B cell (primary cell): ENCODE results near the gene EFHC2. TPM values are rescaled to one million over a fixed set of nuclear protein-coding genes. Genes with fewer than 3 reads are reported as not detected.

Experiments used
- ATAC-seq: fragments of 200-7000 bp; cut with Tn5 transposase; one replicate; pipeline ENCODE4 v1.10.0; 2021; ENCODE audit warnings: low read depth, mild to moderate bottlenecking, moderate number of reproducible peaks, moderate library complexity
- CTCF ChIA-PET: fragments of 350-600 bp; sonication (Branson Sonifier 250); formaldehyde crosslinking; loops from one replicate; lab custom pipeline; 2021; ENCODE audit warnings: antibody characterized with exemption, inconsistent platforms; lab: Charles Lee
- POLR2A ChIA-PET: fragments of 350-600 bp; sonication (Branson Sonifier 250); formaldehyde crosslinking; loops from one replicate; lab custom pipeline; 2021; ENCODE audit warnings: antibody characterized with exemption; lab: Charles Lee
- DNase-seq: peaks from one replicate; pipeline ENCODE4 v3.0.0; 2013
- H2AFZ ChIP-seq: 2 replicates; pipeline ENCODE4 v1.6.1; 2012; ENCODE audit warnings: mild to moderate bottlenecking, low read depth, low read length; ENCODE audit not compliant: insufficient read depth, poor library complexity, severe bottlenecking
- H3K27ac ChIP-seq, 2 donors: 1 replicate in 1 of 2; 2 replicates in 1 of 2; pipeline ENCODE4 v1.5.1; 2012 to 2013; ENCODE audit warnings: low read length in 2 of 2, mild to moderate bottlenecking in 2 of 2, moderate library complexity in 1 of 2
- H3K27me3 ChIP-seq, 4 experiments: fragments of 200-600 bp in 1 of 4; sonication (generic) in 1 of 4; replicated peaks in 1 of 4; 1 replicate in 2 of 4; 2 replicates in 2 of 4; pipeline versions ENCODE4 v1.6.1 to v1.7.0; 2013 to 2016; ENCODE audit warnings: low read length in 3 of 4, mild to moderate bottlenecking in 2 of 4, mixed read lengths in 1 of 4, moderate library complexity in 1 of 4; ENCODE audit not compliant: insufficient read depth in 4 of 4, control insufficient read depth in 3 of 4; ENCODE audit errors: control extremely low read depth in 1 of 4
- H3K36me3 ChIP-seq, 2 experiments: replicated peaks in 1 of 2; 1 replicate in 1 of 2; 2 replicates in 1 of 2; pipeline versions ENCODE4 v1.6.1 to v1.7.1; 2013; ENCODE audit warnings: low read length in 1 of 2; ENCODE audit not compliant: insufficient read depth in 2 of 2, control insufficient read depth in 1 of 2; ENCODE audit errors: control extremely low read depth in 1 of 2, extremely low read depth in 1 of 2
- H3K4me1 ChIP-seq, 2 donors: fragments of 200-600 bp in 1 of 2; sonication (generic) in 1 of 2; 1 replicate in 1 of 2; 2 replicates in 1 of 2; pipeline versions ENCODE4 v1.5.1 to v1.6.1; 2013 to 2017; ENCODE audit warnings: low read length in 2 of 2; ENCODE audit not compliant: control insufficient read depth in 2 of 2, insufficient read depth in 2 of 2
- H3K4me2 ChIP-seq: replicated peaks from 2 replicates; pipeline ENCODE3; 2012; ENCODE audit warnings: mild to moderate bottlenecking, low read depth, low read length; ENCODE audit not compliant: poor library complexity, severe bottlenecking
- H3K4me3 ChIP-seq, 5 experiments: fragments of 200-600 bp in 1 of 5; sonication (generic) in 1 of 5; 1 replicate in 3 of 5; 2 replicates in 2 of 5; pipeline versions ENCODE4 v1.5.1 to v1.7.0; 2011 to 2016; ENCODE audit warnings: low read length in 4 of 5, mild to moderate bottlenecking in 4 of 5, low read depth in 2 of 5, control low read depth in 1 of 5, moderate library complexity in 1 of 5; ENCODE audit not compliant: insufficient read depth in 1 of 5; ENCODE audit errors: control extremely low read depth in 1 of 5, extremely low read depth in 1 of 5
- H3K79me2 ChIP-seq: fragments of 200-600 bp; sonication (generic); one replicate; pipeline ENCODE4 v1.6.0; 2016; ENCODE audit warnings: low read length; ENCODE audit not compliant: control insufficient read depth, insufficient read depth
- H3K9ac ChIP-seq: fragments of 200-600 bp; sonication (generic); 2 replicates; pipeline ENCODE4 v1.6.1; 2017; ENCODE audit warnings: mild to moderate bottlenecking, low read length, moderate library complexity
- H3K9me3 ChIP-seq, 3 donors: one replicate each; pipeline versions ENCODE4 v1.6.1 to v1.7.1; 2013; ENCODE audit warnings: low read length in 2 of 3; ENCODE audit not compliant: control insufficient read depth in 2 of 3, insufficient read depth in 1 of 3; ENCODE audit errors: control extremely low read depth in 1 of 3
- H4K20me1 ChIP-seq: 2 replicates; pipeline ENCODE4 v1.6.0; 2012; ENCODE audit warnings: mild to moderate bottlenecking, low read length; ENCODE audit not compliant: insufficient read depth, control insufficient read depth, poor library complexity, severe bottlenecking
- H3K27ac Mint-ChIP-seq: one replicate; pipeline ENCODE4 v1.8.0; 2021; ENCODE audit warnings: mixed read lengths
- H3K27me3 Mint-ChIP-seq: one replicate; pipeline ENCODE4 v1.8.0; 2021; ENCODE audit warnings: mixed read lengths
- H3K4me1 Mint-ChIP-seq: one replicate; pipeline ENCODE4 v1.8.0; 2021; ENCODE audit warnings: mixed read lengths
- H3K4me3 Mint-ChIP-seq: one replicate; pipeline ENCODE4 v1.8.0; 2021; ENCODE audit warnings: mixed read lengths
- H3K9me3 Mint-ChIP-seq: one replicate; pipeline ENCODE4 v1.8.0; 2022; ENCODE audit warnings: mixed read lengths; ENCODE audit not compliant: insufficient read depth
- EZH2 ChIP-seq: IDR thresholded peaks from 2 replicates; pipeline ENCODE4 v1.6.1; 2012; ENCODE audit warnings: borderline replicate concordance, low read depth, mild to moderate bottlenecking, moderate library complexity, low read length; ENCODE audit not compliant: insufficient read depth, poor library complexity, severe bottlenecking
- WGBS: methylation state at CpG from one replicate; pipeline ENCODE4 v1.1.5; 2013; ENCODE audit warnings: missing lambda C conversion rate; ENCODE audit not compliant: insufficient coverage; 5-methylcytosine and 5-hydroxymethylcytosine counted together
- intact Hi-C: fragments of 100-400 bp; cut with micrococcal nuclease; formaldehyde crosslinking; loops from one replicate; pipeline ENCODE4 v1.10.0; 2022
- polyA plus RNA-seq: library from polyadenylated mRNA; depleted of rRNA; stranded (reverse); fragments of >200 nt; gene quantifications from 2 replicates; pipeline ENCODE4 v1.2.3, GENCODE V29; 2012
- total RNA-seq, 2 donors: library from RNA; stranded (reverse); fragments of 120-200 nt in 1 of 2; gene quantifications; 1 replicate in 1 of 2; 2 replicates in 1 of 2; pipeline versions ENCODE4 v1.2.3 to v1.2.4, GENCODE V29; 2013 to 2022
- TF ChIP-seq, protein P1 (sequence below): fragments of 200-600 bp; IDR thresholded peaks from one replicate; pipeline ENCODE4 v1.8.0; 2022; ENCODE audit warnings: antibody characterized with exemption, mild to moderate bottlenecking

The EFHC2 gene
- total and polyA plus RNA-seq, 2 donors (not counting 1 experiment from before 2014, with no cell fraction given) = 0.12 to 0.47 TPM

DNA sequence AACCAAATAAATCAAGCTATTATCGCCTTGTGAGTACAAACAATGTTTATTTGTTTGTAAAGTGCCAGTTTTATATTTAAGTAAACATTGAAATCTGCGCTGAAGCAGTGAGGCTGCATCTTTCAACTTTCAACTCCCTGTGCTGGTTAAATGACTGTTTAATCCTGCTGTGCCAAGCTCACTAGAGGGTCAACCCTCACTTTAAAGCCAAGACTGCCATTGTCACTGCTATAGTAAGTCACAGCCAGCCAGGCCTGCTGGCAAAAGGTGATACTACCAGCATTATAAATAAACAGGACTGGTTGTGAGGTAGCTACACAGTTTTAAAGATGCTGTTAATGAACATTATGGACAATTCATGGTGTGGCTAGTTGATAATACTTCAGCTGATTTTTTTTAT lies 34.6 kb downstream of the EFHC2 start:
- H3K4me3 ChIP-seq = no peak overlapping the region
- no peaks in the 10 kb centered on the region for H3K9me3 ChIP-seq
- no CpG with 5 or more reads among the region's 2 CpGs for WGBS
- no peaks in the 10 kb centered on the region for H3K36me3 ChIP-seq
- no peak for ATAC-seq
- peaks cover 0 to under 1% of the 10 kb centered on the region in 2 donors for H3K4me1 ChIP-seq
- H3K9me3 Mint-ChIP-seq = no peaks in the 10 kb centered on the region
- peaks cover 1% of the 10 kb centered on the region for H3K4me1 Mint-ChIP-seq
- H3K27me3 ChIP-seq = no peaks in the 10 kb centered on the region
- H3K27me3 Mint-ChIP-seq = no peaks in the 10 kb centered on the region
- ChIA-PET CTCF (no interaction called here), POLR2A (no interaction called here)
- H3K9ac ChIP-seq = no peak overlapping the region
- no peak overlapping the region for H2AFZ ChIP-seq
- H3K79me2 ChIP-seq = no peaks in the 10 kb centered on the region
- no peak overlapping the region for H3K4me3 Mint-ChIP-seq
- intact Hi-C loops = no loop called here
- no peak overlapping the region for H3K4me2 ChIP-seq
- no peak for DNase-seq
- no peak overlapping the region for H3K27ac Mint-ChIP-seq
- no peaks in the 10 kb centered on the region for H4K20me1 ChIP-seq
- H3K27ac ChIP-seq = no peak overlapping the region
- TF ChIP-seq, protein P1, sequence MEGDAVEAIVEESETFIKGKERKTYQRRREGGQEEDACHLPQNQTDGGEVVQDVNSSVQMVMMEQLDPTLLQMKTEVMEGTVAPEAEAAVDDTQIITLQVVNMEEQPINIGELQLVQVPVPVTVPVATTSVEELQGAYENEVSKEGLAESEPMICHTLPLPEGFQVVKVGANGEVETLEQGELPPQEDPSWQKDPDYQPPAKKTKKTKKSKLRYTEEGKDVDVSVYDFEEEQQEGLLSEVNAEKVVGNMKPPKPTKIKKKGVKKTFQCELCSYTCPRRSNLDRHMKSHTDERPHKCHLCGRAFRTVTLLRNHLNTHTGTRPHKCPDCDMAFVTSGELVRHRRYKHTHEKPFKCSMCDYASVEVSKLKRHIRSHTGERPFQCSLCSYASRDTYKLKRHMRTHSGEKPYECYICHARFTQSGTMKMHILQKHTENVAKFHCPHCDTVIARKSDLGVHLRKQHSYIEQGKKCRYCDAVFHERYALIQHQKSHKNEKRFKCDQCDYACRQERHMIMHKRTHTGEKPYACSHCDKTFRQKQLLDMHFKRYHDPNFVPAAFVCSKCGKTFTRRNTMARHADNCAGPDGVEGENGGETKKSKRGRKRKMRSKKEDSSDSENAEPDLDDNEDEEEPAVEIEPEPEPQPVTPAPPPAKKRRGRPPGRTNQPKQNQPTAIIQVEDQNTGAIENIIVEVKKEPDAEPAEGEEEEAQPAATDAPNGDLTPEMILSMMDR = no peak
- TF ChIP-seq EZH2 = no peak

DNA sequence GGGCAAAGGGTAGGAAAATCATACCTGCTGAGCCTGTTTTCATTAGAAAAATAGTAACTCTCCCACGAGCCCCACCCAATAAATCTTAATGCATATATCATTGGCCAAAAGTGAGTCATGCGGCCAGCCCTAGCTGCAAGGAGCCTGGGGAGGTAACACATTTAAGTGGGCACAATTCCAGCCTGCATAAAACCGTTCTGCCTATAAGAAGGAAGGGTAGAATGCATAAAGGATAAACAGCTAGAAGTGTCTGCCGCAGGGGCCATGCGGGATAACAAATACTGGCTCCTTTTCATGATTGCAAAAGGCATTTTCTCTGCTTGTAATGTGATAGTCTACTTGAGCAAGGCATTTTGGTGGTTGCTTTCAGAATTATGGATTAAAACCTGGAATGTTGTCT lies 37.1 kb downstream of the EFHC2 start:
- ATAC-seq = no peak
- H3K9ac ChIP-seq = no peak overlapping the region
- no peak overlapping the region for H3K27ac ChIP-seq
- no peaks in the 10 kb centered on the region for H3K9me3 ChIP-seq
- CTCF ChIA-PET = no interaction called here
- no peaks in the 10 kb centered on the region for H3K27me3 ChIP-seq
- no peaks in the 10 kb centered on the region for H3K4me1 ChIP-seq
- no peaks in the 10 kb centered on the region for H3K4me1 Mint-ChIP-seq
- intact Hi-C loops = no loop called here
- no peaks in the 10 kb centered on the region for H4K20me1 ChIP-seq
- no peaks in the 10 kb centered on the region for H3K9me3 Mint-ChIP-seq
- no peak for DNase-seq
- H3K79me2 ChIP-seq = no peaks in the 10 kb centered on the region
- no peaks in the 10 kb centered on the region for H3K36me3 ChIP-seq
- POLR2A ChIA-PET = no interaction called here
- no peak overlapping the region for H2AFZ ChIP-seq
- H3K4me2 ChIP-seq = no peak overlapping the region
- no peaks in the 10 kb centered on the region for H3K27me3 Mint-ChIP-seq
- WGBS = 95% methylated on average over 4 of the region's 5 CpGs
- H3K4me3 Mint-ChIP-seq = no peak overlapping the region
- no peak overlapping the region for H3K27ac Mint-ChIP-seq
- no peak overlapping the region for H3K4me3 ChIP-seq
- TF ChIP-seq, protein P1 = no peak
- TF ChIP-seq EZH2 = no peak
